ENCODE results near the gene DMRTC1B.
"Not testable (repeated sequence)": the region's sequence is repeated elsewhere in the genome, so short reads cannot be mapped to it uniquely, and the experiment has no call there.

Gene DMRTC1B

GRCh38 chrX:72776653-72777466 is at the start of gene DMRTC1B:
DMRTC1B (plus strand) TSS chrX:72776890; CDS start chrX:72845136, 68,246 bp downstream.
- DNase-seq (ENCODE audit: low spot score), result not testable (repeated sequence)

DNA sequence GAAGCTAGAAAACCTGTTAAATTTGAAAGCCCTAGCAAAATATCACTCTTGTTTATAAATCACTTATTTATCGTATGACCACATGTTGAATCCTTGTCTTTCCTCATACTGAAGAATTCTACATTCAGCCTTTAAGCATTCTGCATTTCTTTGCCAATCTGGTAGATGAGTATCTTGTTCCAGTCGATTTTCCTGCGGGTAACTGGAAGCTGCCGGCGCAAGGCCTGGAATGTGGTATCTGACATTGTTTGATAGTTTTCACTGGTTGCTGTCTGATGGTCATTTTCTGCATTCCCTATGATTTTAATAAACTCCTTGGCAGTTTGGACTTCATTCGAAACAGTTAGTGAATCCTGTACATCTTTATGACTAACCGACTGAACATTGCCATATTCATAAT is 48.8 kb upstream of the DMRTC1B start:
- DNase-seq (ENCODE audit: low spot score), result no peak

DNA sequence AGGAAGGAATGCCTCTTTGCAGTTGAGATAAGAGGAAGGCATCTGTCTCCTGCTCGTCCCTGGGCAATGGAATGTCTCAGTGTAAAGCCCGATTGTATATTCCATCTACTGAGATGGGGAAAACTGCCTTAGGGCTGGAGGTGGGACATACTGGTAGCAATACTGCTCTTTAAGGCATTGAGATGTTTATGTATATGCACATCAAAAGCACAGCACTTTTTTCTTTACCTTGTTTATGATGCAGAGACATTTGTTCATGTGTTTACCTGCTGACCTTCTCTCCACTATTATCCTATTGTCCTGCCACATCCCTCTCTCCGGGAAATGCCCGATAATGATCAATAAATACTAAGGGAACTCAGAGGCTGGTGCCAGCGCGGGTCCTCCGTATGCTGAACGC is 43.1 kb upstream of the DMRTC1B start:
- not testable (repeated sequence) for DNase-seq (ENCODE audit: low spot score)

- no peak for DNase-seq (ENCODE audit: low spot score)
Observed at GRCh38 chrX:72735561-72735960, 41.1 kb upstream of the DMRTC1B start.

DNA sequence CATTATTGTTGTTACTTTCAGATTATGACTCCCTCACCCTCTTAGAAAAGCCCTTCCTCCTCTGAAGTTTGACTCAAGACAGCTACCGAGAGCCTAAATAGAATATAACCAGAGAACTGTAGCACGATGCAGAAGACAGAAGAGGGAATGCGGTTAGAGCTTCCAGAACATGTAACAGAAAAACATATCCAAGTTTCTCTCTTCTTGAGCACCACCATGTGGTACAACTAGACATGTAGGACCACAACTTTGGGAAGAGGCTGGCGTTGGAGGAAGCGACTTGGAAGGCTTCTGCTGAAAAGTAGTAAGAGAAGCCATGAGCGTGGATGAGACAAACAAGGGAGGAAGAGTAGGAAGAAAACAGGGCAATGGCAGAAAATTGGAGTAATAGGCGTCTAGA is 31.1 kb upstream of the DMRTC1B start:
- DNase-seq (ENCODE audit: low spot score), result not testable (repeated sequence)

- DNase-seq (ENCODE audit: low spot score), result not testable (repeated sequence)
Observed at GRCh38 chrX:72748545-72748944, 28.1 kb upstream of the DMRTC1B start.

GRCh38 chrX:72760454-72760853 is 16.2 kb upstream of the DMRTC1B start:
- DNase-seq (ENCODE audit: low spot score), result not testable (repeated sequence)

DNA sequence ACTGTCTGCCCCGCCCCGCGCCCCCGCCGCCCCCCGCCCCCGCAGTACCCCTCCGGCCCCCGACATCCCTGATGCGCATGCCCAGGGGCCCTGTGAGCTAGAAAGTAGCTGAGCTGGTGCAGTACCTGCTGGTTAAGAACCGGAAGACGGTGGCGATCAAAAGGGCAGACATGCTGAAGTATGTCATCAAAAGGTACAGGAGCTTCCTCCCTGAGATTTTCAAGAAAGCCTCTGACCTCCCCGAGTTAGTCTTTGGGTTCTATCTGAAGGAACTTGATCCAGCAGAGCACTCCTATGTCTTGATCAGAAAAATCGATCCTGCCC is 739 bp downstream of the DMRTC1B start:
- DNase-seq (ENCODE audit: low spot score), result not testable (repeated sequence)

GRCh38 chrX:72778146-72778545 is 1.5 kb downstream of the DMRTC1B start:
- not testable (repeated sequence) for DNase-seq (ENCODE audit: low spot score)

GRCh38 chrX:72782560-72782959 is 5.9 kb downstream of the DMRTC1B start, which contains the start of gene FAM236B:
FAM236B (minus strand) TSS chrX:72782660; CDS start chrX:72782560, 100 bp downstream.
- DNase-seq (ENCODE audit: low spot score), result not testable (repeated sequence)

DNA sequence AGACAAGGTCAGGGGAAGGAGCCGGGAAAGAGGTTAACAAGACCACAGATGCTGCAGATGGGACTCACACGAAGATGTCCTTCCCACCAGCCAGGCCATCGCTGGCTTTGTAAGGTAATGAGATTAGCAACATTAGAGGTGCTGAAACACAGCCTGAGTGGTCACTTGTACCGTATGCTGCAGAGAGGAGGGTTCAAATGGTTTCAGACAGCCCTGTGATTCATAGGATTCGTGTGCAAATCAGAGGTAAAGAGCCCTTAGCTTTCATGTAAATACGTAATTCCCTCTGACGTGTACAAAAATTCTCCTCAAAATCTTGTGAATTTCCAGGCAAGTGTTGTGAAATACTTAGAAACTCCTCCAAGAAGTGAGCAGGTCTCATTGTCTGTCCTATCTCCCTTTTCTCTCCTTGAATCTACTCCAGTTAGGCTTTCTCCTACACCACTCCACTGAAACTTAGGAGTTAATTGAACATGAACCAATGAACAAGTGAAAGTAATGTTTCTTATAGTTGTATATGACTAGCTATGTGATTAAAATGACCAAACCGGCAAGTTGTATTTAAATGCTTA is 6.8 kb downstream of the DMRTC1B start:
- DNase-seq (ENCODE audit: low spot score), result not testable (repeated sequence)

DNA sequence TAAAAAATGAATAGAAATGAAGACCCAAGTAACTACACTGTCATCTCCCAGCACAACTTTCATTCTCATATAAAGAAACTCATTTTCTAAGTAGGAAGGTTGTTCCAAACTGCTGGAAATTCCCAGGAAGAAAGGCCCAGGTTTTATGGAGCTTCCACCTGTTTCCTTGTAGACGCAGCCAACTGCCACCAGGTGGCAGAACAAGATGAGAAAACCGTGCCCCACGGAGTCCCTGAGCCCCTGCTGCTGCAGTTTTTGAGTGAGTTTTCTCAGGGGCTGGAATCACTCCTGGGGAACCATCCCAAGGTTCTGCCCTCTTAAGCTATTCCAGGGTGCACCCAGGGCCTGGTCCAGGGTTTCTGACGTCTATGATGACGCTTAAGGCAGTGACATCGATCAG is 7.3 kb downstream of the DMRTC1B start:
- DNase-seq (ENCODE audit: low spot score), result not testable (repeated sequence)

DNA sequence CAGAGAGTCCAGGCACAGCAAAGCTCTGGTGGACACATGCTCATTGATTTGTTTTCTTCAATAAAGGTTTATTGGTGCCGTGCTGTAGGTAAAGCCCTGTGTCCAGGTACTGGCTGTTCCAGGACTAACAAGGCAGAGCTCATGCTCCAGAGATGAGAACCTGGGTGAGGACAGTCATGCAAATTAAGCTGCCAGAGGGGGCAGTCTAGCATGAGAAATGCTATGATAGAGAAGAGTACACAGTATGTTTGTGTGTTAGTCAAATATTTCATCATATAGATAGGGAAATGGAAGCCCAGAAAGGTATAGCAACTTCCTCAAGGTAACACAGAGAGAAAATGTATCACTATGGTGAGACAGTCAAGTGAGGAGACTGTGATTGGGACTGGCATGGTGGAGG is 11.5 kb downstream of the DMRTC1B start:
- not testable (repeated sequence) for DNase-seq (ENCODE audit: low spot score)

DNA sequence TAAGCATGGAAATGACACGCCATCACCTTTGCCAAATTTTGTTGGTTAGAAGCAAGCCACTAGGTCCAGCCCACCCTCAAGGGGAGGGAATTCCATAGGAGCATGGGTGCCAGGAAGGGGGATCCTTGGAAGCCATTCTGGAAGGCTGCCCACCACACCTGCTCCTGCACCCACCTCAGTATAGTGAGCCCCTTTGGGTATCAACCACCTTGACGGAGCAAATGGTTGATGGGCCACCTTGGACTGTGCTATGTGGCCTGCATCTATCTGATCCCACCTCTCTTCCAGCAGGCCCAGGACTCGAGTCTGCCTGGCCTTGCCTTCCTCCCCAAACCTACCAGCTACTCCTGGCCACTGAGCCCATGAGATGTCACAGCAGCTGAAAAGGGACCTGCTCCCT is 13.7 kb downstream of the DMRTC1B start:
- DNase-seq (ENCODE audit: low spot score), result not testable (repeated sequence)

GRCh38 chrX:72808110-72808509 is 31.4 kb downstream of the DMRTC1B start, which contains the start of gene FAM236D:
FAM236D (minus strand) TSS chrX:72808210; CDS start chrX:72808110, 100 bp downstream.
- DNase-seq (ENCODE audit: low spot score), result not testable (repeated sequence)

DNA sequence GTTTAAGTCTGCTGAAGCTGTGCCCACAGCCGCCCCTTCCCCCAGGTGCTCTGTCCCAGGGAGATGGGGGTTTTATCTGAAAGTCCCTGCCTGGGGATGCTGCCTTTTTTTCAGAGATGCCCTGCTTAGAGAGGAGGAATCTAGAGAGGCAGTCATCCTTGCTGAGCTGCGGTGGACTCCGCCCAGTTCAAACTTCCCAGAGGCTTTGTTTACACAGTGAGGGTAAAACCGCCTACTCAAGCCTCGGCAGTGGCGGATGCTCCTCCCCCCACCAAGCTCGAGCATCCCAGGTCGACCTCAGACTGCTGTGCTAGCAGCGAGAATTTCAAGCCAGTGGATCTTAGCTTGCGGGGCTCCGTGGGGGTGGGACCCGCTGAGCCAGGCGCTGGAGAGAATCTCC is 54.0 kb downstream of the DMRTC1B start:
- DNase-seq (ENCODE audit: low spot score), result not testable (repeated sequence)

- DNase-seq (ENCODE audit: low spot score), result not testable (repeated sequence)
Observed at GRCh38 chrX:72837532-72837931, 60.8 kb downstream of the DMRTC1B start.

GRCh38 chrX:72882898-72883297 is 106.2 kb downstream of the DMRTC1B start:
- not testable (repeated sequence) for DNase-seq (ENCODE audit: low spot score)

GRCh38 chrX:72889740-72890139 is 113.0 kb downstream of the DMRTC1B start:
- DNase-seq (ENCODE audit: low spot score), result not testable (repeated sequence)

Data from HuH-7 (cell line).